ENCODE measurements around the gene MFF. TPM values are rescaled to one million over a fixed set of nuclear protein-coding genes. Genes with fewer than 3 reads are reported as not detected.

Gene MFF
- total and polyA plus RNA-seq, 2 of the 4 experiments (the other 2 are of a cell fraction) = 70.1 to 86.4 TPM

DNA sequence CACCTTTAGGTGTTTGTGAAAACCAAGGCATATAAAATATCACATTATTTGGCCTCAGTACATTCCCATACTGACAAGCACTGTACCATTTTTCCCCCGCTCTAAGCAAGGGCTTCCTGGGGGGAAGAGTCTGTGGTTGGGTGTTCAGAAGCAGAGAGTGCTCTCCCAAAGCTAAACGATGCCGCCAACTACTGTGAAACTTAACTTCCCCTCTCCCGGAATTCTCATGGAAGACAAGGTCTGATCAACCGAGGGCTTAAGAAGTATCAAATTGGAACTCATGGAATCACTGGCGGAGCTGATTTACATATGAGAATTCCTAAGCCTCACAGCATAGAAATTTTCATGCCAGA lies 433 bp upstream of the MFF start:
- H4K91ac ChIP-seq (ENCODE audit: insufficient read depth, low read depth, low read length) = peak overlapping the region; percentile 48; the same call in 1 of the 2 replicates
- peak overlapping the region; percentile 63 for H3K23ac ChIP-seq (ENCODE audit: low read depth, low read length)
- TF ChIP-seq MAFK (IDR thresholded peaks at IDR 0.05; ENCODE audit: low read depth, low read length) (no peak), RAD21 (IDR thresholded peaks at IDR 0.05; ENCODE audit: low read length) (no peak), NFE2L2 (IDR thresholded peaks at IDR 0.05; ENCODE audit: low read depth, low read length) (no peak), MAZ (IDR thresholded peaks at IDR 0.05; ENCODE audit: borderline replicate concordance, low read depth, low read length) (no peak)
- TF ChIP-seq, protein P1, sequence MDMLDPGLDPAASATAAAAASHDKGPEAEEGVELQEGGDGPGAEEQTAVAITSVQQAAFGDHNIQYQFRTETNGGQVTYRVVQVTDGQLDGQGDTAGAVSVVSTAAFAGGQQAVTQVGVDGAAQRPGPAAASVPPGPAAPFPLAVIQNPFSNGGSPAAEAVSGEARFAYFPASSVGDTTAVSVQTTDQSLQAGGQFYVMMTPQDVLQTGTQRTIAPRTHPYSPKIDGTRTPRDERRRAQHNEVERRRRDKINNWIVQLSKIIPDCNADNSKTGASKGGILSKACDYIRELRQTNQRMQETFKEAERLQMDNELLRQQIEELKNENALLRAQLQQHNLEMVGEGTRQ (IDR thresholded peaks at IDR 0.05; ENCODE audit: low read depth, low read length) = no peak
- TF ChIP-seq, protein P2, sequence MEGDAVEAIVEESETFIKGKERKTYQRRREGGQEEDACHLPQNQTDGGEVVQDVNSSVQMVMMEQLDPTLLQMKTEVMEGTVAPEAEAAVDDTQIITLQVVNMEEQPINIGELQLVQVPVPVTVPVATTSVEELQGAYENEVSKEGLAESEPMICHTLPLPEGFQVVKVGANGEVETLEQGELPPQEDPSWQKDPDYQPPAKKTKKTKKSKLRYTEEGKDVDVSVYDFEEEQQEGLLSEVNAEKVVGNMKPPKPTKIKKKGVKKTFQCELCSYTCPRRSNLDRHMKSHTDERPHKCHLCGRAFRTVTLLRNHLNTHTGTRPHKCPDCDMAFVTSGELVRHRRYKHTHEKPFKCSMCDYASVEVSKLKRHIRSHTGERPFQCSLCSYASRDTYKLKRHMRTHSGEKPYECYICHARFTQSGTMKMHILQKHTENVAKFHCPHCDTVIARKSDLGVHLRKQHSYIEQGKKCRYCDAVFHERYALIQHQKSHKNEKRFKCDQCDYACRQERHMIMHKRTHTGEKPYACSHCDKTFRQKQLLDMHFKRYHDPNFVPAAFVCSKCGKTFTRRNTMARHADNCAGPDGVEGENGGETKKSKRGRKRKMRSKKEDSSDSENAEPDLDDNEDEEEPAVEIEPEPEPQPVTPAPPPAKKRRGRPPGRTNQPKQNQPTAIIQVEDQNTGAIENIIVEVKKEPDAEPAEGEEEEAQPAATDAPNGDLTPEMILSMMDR (conservative IDR thresholded peaks at IDR 0.05; ENCODE audit: low read depth, low read length) = no peak
- TF ChIP-seq, protein P3, sequence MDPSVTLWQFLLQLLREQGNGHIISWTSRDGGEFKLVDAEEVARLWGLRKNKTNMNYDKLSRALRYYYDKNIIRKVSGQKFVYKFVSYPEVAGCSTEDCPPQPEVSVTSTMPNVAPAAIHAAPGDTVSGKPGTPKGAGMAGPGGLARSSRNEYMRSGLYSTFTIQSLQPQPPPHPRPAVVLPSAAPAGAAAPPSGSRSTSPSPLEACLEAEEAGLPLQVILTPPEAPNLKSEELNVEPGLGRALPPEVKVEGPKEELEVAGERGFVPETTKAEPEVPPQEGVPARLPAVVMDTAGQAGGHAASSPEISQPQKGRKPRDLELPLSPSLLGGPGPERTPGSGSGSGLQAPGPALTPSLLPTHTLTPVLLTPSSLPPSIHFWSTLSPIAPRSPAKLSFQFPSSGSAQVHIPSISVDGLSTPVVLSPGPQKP (IDR thresholded peaks at IDR 0.05; ENCODE audit: borderline replicate concordance, low read depth, low read length) = no peak
- H2AK5ac ChIP-seq (ENCODE audit: low read depth, low read length) = no peak overlapping the region
- no TSS peak for BruUV-seq (replicated peaks)
- H3K9me3 ChIP-seq (ENCODE audit: control insufficient read depth, insufficient read depth, low read length) = no peaks in the 10 kb centered on the region
- H3K9me1 ChIP-seq (ENCODE audit: insufficient read depth, low read length) = no peaks in the 10 kb centered on the region
- H3K4me3 ChIP-seq (ENCODE audit: insufficient read depth, low read depth, low read length) = peak overlapping the region; percentile 86
- ATAC-seq (ENCODE audit: low read depth) (peak; percentile 12), DNase-seq (peak; percentile 32)
- H2AK9ac ChIP-seq (replicated peaks; ENCODE audit: low read depth, low read length, poor library complexity) = peak overlapping the region; percentile 6
- no peak overlapping the region for H2BK20ac ChIP-seq (ENCODE audit: low read depth, low read length)
- peak overlapping the region; percentile 71 for H3K4ac ChIP-seq (ENCODE audit: low read depth, low read length)
- peak overlapping the region; percentile 91 for H3K14ac ChIP-seq (replicated peaks; ENCODE audit: low read depth, low read length)
- H3K79me1 ChIP-seq (ENCODE audit: low read depth in 1 of 2, low read length in 2 of 2) = peaks cover 15 to 25% of the 10 kb centered on the region in 2 experiments
- WGBS, 2 experiments (ENCODE audit: extremely low coverage in 2 of 2, insufficient read length in 1 of 2) = no CpG with 5 or more reads among the region's 6 CpGs
- peak overlapping the region; percentile 53; the same call in 2 of the 3 replicates for H2BK15ac ChIP-seq (ENCODE audit: low read depth, low read length)
- H2BK5ac ChIP-seq (ENCODE audit: low read depth, low read length, poor library complexity, severe bottlenecking) = peak overlapping the region; percentile 56
- H2BK120ac ChIP-seq (ENCODE audit: low read depth, low read length) = no peak overlapping the region; the same call in 1 of the 2 replicates
- CTCF ChIA-PET = no interaction called here
- POLR2A ChIA-PET (ENCODE audit: unreplicated experiment) = no interaction called here
- H3K9ac ChIP-seq (ENCODE audit: low read depth, low read length) = peak overlapping the region; percentile 68
- H3K4me1 ChIP-seq (ENCODE audit: control insufficient read depth, insufficient read depth, low read length) = 0 out of 2 replicates have a peak, but pooled peaks cover 2% of the 10 kb centered on the region
- H3K18ac ChIP-seq (ENCODE audit: low read depth, low read length) = peak overlapping the region; percentile 50
- H2AFZ ChIP-seq (replicated peaks; ENCODE audit: low read length, poor library complexity) = peak overlapping the region; percentile 92
- in situ Hi-C loops (cut with MboI; ENCODE audit: low sequenced_read_pairs) (no loop called here), dilution Hi-C loops (cut with HindIII; ENCODE audit: low sequenced_read_pairs, unreplicated experiment) (no loop called here), intact Hi-C loops (cut with micrococcal nuclease) (loop anchor here (10.0 kb wide), 1 partner anchor 200 kb away; no protein-coding TSS in a partner anchor)
- no peaks in the 10 kb centered on the region for H3K36me3 ChIP-seq (ENCODE audit: control insufficient read depth, insufficient read depth, low read length)
- H4K20me1 ChIP-seq (ENCODE audit: insufficient read depth, low read length) = no peaks in the 10 kb centered on the region
- H3K4me2 ChIP-seq (ENCODE audit: low read depth, low read length) = peak overlapping the region; percentile 88
- peak overlapping the region; percentile 95 to 99 for H4K8ac ChIP-seq (ENCODE audit: low read depth in 2 of 2, low read length in 2 of 2)
- peak overlapping the region; percentile 92 for H4K5ac ChIP-seq (ENCODE audit: low read depth, low read length)
- no peaks in the 10 kb centered on the region for H3K27me3 ChIP-seq (ENCODE audit: control insufficient read depth, insufficient read depth, low read length)
- H3K56ac ChIP-seq (ENCODE audit: extremely low read depth, insufficient read depth, low read length) = peak overlapping the region; percentile 80
- peak overlapping the region; percentile 64 for H3K27ac ChIP-seq (ENCODE audit: insufficient read depth, low read length)
